RWPE1 (cell line): Measurements from ENCODE around the gene ZNF277.

Experiments used
- CTCF ChIA-PET: fragments of 350-600 bp; sonication (Branson Sonifier 250); formaldehyde crosslinking; extraction: SDS; loops from one replicate; lab custom pipeline; 2021; lab: Yijun Ruan, JAX
- POLR2A ChIA-PET: fragments of 400-600 bp; formaldehyde crosslinking; extraction: SDS; loops from one replicate; lab custom pipeline; 2020; ENCODE audit warnings: antibody characterized with exemption; ENCODE audit not compliant: low non-redundant PET; lab: Yijun Ruan, JAX
- DNase-seq: peaks from one replicate; pipeline ENCODE4 v3.0.0; 2012; ENCODE audit warnings: low spot score
- H3K27ac ChIP-seq: fragments of 450-650 bp; 2 replicates; pipeline ENCODE4 v1.5.1; 2017
- CTCF ChIP-seq: fragments of 450-650 bp; conservative IDR thresholded peaks from 2 replicates; pipeline ENCODE4 v1.5.1; 2017; ENCODE audit warnings: low read depth, mild to moderate bottlenecking

ZNF277 gene

GRCh38 chr7:112366886-112367285 lies 160.4 kb downstream of the ZNF277 start:
- no peak overlapping the region for H3K27ac ChIP-seq
- no peak for TF ChIP-seq CTCF
- DNase-seq, result no peak
- POLR2A ChIA-PET, result no interaction called here
- CTCF ChIA-PET, result interaction anchor here (0.6 to 0.9 kb wide), 3 partner anchors 27 to 669 kb away, joined by 3 read pairs; no protein-coding TSS in a partner anchor

- no peak for TF ChIP-seq CTCF
- ChIA-PET POLR2A (no interaction called here), CTCF (interaction anchor here (1.2 kb wide), 1 partner anchor 125 kb away, joined by 5 read pairs; no protein-coding TSS in a partner anchor)
- H3K27ac ChIP-seq, result no peak overlapping the region
- DNase-seq, result no peak
Measured at GRCh38 chr7:112370436-112370835, 163.9 kb downstream of the ZNF277 start.

- ChIA-PET POLR2A (no interaction called here), CTCF (no interaction called here)
- TF ChIP-seq CTCF, result no peak
- H3K27ac ChIP-seq, result no peak overlapping the region
- no peak for DNase-seq
Measured at GRCh38 chr7:112371701-112372100, 165.2 kb downstream of the ZNF277 start.

GRCh38 chr7:112372101-112372500 lies 165.6 kb downstream of the ZNF277 start:
- CTCF ChIA-PET, result no interaction called here
- no peak for DNase-seq
- POLR2A ChIA-PET, result no interaction called here
- no peak overlapping the region for H3K27ac ChIP-seq
- no peak for TF ChIP-seq CTCF

GRCh38 chr7:112377593-112377992 lies 171.1 kb downstream of the ZNF277 start:
- ChIA-PET POLR2A (no interaction called here), CTCF (interaction anchor here (0.6 kb wide), 1 partner anchor 58 kb away, joined by 3 read pairs; no protein-coding TSS in a partner anchor)
- TF ChIP-seq CTCF, result no peak
- no peak overlapping the region for H3K27ac ChIP-seq
- DNase-seq, result no peak

- POLR2A ChIA-PET, result no interaction called here
- DNase-seq, result no peak
Measured at GRCh38 chr7:112381311-112382091, 175.0 kb downstream of the ZNF277 start.

More at GRCh38 chr7:112381311-112382091, 175.0 kb downstream of the ZNF277 start:
- H3K27ac ChIP-seq, result no peak overlapping the region
- CTCF ChIA-PET, result interaction anchor here (0.7 kb wide), 1 partner anchor 126 kb away, joined by 3 read pairs; no protein-coding TSS in a partner anchor
- no peak for TF ChIP-seq CTCF
